Activated naive CD8-positive, alpha-beta T cell treated with anti-CD3 and anti-CD28 coated beads for 36 hours (primary cell): ENCODE measurements around the gene PTOV1. TPM values are rescaled to one million over a fixed set of nuclear protein-coding genes. Genes with fewer than 3 reads are reported as not detected.

Experiments
- DNase-seq: peaks from one replicate; pipeline ENCODE4 v3.0.0; 2021
- H3K27ac Mint-ChIP-seq: one replicate; pipeline ENCODE4 v1.8.0; 2022; ENCODE audit warnings: mild to moderate bottlenecking, moderate library complexity, mixed read lengths
- H3K27me3 Mint-ChIP-seq: one replicate; pipeline ENCODE4 v1.8.0; 2022; ENCODE audit warnings: mild to moderate bottlenecking, mixed read lengths
- H3K36me3 Mint-ChIP-seq: one replicate; pipeline ENCODE4 v1.8.0; 2021; ENCODE audit warnings: mild to moderate bottlenecking, mixed read lengths
- H3K4me1 Mint-ChIP-seq: one replicate; pipeline ENCODE4 v1.8.0; 2021; ENCODE audit warnings: mixed read lengths
- H3K4me3 Mint-ChIP-seq: one replicate; pipeline ENCODE4 v1.8.0; 2022; ENCODE audit warnings: mild to moderate bottlenecking, moderate library complexity, mixed read lengths
- H3K9me3 Mint-ChIP-seq: one replicate; pipeline ENCODE4 v1.8.0; 2022; ENCODE audit warnings: mixed read lengths
- total RNA-seq, 2 experiments: library from RNA; stranded (reverse); gene quantifications; one replicate each; pipeline ENCODE4 v1.2.3, GENCODE V29; 2021

The PTOV1 gene
- total RNA-seq, 2 experiments from 2014 or later = 73.9 to 76.4 TPM

- no peak overlapping the region for H3K4me3 Mint-ChIP-seq
- H3K36me3 Mint-ChIP-seq = peaks cover 7% of the 10 kb centered on the region
- H3K27ac Mint-ChIP-seq = no peak overlapping the region
- DNase-seq = no peak
- H3K4me1 Mint-ChIP-seq = no peaks in the 10 kb centered on the region
- H3K27me3 Mint-ChIP-seq = no peaks in the 10 kb centered on the region
- H3K9me3 Mint-ChIP-seq = no peaks in the 10 kb centered on the region
Measured at GRCh38 chr19:49831592-49831991, 19.4 kb upstream of the PTOV1 start.

- peaks cover 8% of the 10 kb centered on the region for H3K36me3 Mint-ChIP-seq
- no peaks in the 10 kb centered on the region for H3K4me1 Mint-ChIP-seq
- no peak overlapping the region for H3K27ac Mint-ChIP-seq
- no peak for DNase-seq
- no peaks in the 10 kb centered on the region for H3K9me3 Mint-ChIP-seq
- no peaks in the 10 kb centered on the region for H3K27me3 Mint-ChIP-seq
- no peak overlapping the region for H3K4me3 Mint-ChIP-seq
Measured at GRCh38 chr19:49832556-49832955, 18.4 kb upstream of the PTOV1 start.

- Mint-ChIP-seq H3K4me3 (no peak overlapping the region), H3K4me1 (no peaks in the 10 kb centered on the region), H3K27me3 (no peaks in the 10 kb centered on the region), H3K36me3 (peaks cover 10% of the 10 kb centered on the region), H3K9me3 (no peaks in the 10 kb centered on the region), H3K27ac (no peak overlapping the region)
- DNase-seq = no peak
Measured at GRCh38 chr19:49833599-49833998, 17.4 kb upstream of the PTOV1 start.

DNA sequence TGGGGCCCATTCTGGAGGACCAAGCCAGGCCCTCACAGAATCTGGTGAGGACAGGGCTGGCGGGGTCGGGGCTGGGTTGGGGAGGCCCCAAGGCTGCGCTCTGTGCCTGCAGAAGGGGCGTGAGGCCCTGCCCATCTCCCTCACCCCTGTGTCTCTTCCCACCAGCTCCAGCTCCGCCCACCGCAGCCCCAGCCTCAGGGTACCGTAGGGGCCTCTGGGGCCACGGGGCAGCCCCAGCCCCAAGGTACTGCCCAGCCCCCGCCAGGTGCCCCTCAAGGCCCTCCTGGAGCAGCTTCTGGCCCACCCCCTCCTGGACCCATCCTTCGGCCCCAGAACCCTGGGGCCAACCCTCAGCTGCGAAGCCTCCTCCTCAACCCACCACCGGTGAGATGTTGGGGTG is 15.4 kb upstream of the PTOV1 start:
- Mint-ChIP-seq H3K36me3 (peaks cover 10% of the 10 kb centered on the region), H3K9me3 (no peaks in the 10 kb centered on the region), H3K27ac (no peak overlapping the region), H3K27me3 (no peaks in the 10 kb centered on the region), H3K4me3 (no peak overlapping the region), H3K4me1 (no peaks in the 10 kb centered on the region)
- DNase-seq = no peak

GRCh38 chr19:49836176-49837008 is 14.6 kb upstream of the PTOV1 start:
- no peaks in the 10 kb centered on the region for H3K4me1 Mint-ChIP-seq
- no peak for DNase-seq
- no peaks in the 10 kb centered on the region for H3K27me3 Mint-ChIP-seq
- H3K9me3 Mint-ChIP-seq = no peaks in the 10 kb centered on the region
- H3K4me3 Mint-ChIP-seq = no peak overlapping the region
- peaks cover 10% of the 10 kb centered on the region for H3K36me3 Mint-ChIP-seq
- H3K27ac Mint-ChIP-seq = no peak overlapping the region

- DNase-seq = no peak
- peaks cover 10% of the 10 kb centered on the region for H3K36me3 Mint-ChIP-seq
- peak overlapping the region; percentile 11 for H3K27ac Mint-ChIP-seq
- no peaks in the 10 kb centered on the region for H3K9me3 Mint-ChIP-seq
- no peak overlapping the region for H3K4me3 Mint-ChIP-seq
- H3K27me3 Mint-ChIP-seq = no peaks in the 10 kb centered on the region
- H3K4me1 Mint-ChIP-seq = no peaks in the 10 kb centered on the region
Measured at GRCh38 chr19:49837009-49837310, 14.0 kb upstream of the PTOV1 start.

DNA sequence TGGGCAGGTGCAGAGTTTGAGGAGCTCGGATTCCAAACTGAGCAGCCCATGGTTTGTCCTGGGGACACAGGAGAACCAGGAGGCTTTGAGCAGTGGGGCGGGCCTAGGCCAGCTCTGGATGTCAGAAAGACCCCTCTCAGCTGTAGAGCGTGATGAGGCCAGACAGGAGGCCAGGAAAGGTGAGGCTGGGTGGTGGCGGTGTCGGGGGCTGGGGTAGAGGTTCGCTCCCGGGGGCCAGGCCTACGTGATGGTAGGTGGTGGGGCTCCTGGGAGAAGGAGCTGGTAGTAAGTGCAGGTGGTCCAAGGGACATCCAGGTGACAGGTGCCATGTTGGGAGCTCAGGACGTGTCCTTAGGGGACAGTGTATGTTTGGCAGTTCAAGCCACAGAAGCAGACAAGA is 13.5 kb upstream of the PTOV1 start:
- Mint-ChIP-seq H3K27me3 (no peaks in the 10 kb centered on the region), H3K36me3 (peaks cover 7% of the 10 kb centered on the region), H3K27ac (no peak overlapping the region), H3K4me3 (no peak overlapping the region), H3K9me3 (no peaks in the 10 kb centered on the region), H3K4me1 (no peaks in the 10 kb centered on the region)
- DNase-seq = no peak

DNA sequence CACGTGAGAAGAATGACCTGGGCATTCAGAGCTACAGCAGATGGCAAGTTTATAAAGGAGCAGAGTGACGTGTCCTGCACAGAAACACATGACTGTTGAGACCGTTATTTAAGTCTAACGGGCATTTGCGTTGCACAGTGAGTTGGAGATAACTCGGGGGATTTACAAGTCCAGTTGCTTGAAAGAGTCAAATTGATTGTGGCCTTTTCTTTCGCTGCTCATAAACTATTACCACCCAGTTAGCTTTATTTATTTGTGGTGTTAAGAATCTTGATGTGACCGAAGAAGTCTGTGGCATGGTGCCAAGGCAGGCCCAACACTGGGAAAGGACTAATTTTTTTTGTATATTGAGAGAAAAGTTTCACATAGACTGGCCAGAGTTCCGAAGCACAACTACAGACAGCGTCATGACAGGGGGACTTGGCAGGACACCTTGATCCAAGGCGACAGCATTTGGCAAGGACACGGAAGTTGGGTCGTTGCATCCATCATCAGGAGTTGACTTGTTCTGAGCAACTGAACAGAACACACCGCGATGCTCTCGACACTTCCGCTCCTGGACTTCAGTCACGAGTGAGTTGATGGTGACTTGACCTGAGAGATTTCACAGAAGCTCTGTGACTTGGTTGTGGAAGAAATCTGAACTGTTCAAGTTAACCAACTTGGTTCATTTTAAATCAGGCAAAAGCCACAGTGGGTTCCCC is 11.9 kb upstream of the PTOV1 start:
- peaks cover 5% of the 10 kb centered on the region for H3K36me3 Mint-ChIP-seq
- DNase-seq = no peak
- H3K4me3 Mint-ChIP-seq = no peak overlapping the region
- H3K9me3 Mint-ChIP-seq = no peaks in the 10 kb centered on the region
- no peaks in the 10 kb centered on the region for H3K4me1 Mint-ChIP-seq
- no peaks in the 10 kb centered on the region for H3K27me3 Mint-ChIP-seq
- no peak overlapping the region for H3K27ac Mint-ChIP-seq

DNA sequence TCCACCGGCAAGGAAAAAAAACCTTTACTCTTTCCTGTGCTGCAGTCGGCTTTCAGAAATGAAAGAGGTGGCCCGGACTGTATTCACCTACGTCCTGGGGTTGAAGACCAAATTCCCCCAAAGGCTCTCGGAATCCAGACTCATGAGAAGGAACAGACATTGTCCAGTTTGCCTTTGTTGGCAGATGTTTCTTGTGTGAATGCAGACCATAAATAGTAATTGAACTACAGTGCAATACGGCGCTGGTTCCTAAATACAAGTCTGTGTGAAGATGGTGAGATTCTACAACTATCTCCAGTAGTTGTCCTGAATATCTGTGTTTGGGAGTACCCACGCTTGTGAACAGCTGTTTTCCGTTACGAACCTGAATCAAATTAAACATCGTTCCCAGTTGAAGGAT is 11.2 kb upstream of the PTOV1 start:
- no peak overlapping the region for H3K27ac Mint-ChIP-seq
- no peaks in the 10 kb centered on the region for H3K27me3 Mint-ChIP-seq
- H3K9me3 Mint-ChIP-seq = no peaks in the 10 kb centered on the region
- no peaks in the 10 kb centered on the region for H3K4me1 Mint-ChIP-seq
- DNase-seq = no peak
- H3K36me3 Mint-ChIP-seq = peaks cover 4% of the 10 kb centered on the region
- no peak overlapping the region for H3K4me3 Mint-ChIP-seq

DNA sequence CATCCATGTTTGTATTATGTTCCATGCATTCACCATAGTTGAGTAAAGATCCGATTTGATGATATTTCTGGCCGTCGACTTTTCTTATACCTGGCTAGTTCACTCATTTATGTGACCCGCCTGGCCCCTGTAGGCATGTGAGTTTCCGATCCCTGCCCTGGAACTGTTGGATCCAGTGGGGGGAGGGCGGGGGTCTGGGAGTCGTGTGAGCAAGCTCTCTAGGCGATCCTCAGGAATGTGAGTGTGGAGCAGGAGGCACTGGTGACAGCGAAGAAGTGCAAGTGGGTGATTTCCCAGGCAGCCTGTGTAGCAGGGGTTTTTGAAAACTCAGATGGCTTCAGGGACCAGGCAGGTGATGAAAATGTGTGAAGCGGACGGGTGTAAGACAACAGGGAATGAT is 10.6 kb upstream of the PTOV1 start:
- no peaks in the 10 kb centered on the region for H3K27me3 Mint-ChIP-seq
- no peaks in the 10 kb centered on the region for H3K4me1 Mint-ChIP-seq
- DNase-seq = no peak
- H3K27ac Mint-ChIP-seq = no peak overlapping the region
- no peaks in the 10 kb centered on the region for H3K9me3 Mint-ChIP-seq
- peaks cover 4% of the 10 kb centered on the region for H3K36me3 Mint-ChIP-seq
- H3K4me3 Mint-ChIP-seq = no peak overlapping the region

GRCh38 chr19:49840736-49841249 is 10.2 kb upstream of the PTOV1 start:
- peaks cover 4% of the 10 kb centered on the region for H3K36me3 Mint-ChIP-seq
- H3K4me1 Mint-ChIP-seq = no peaks in the 10 kb centered on the region

DNA sequence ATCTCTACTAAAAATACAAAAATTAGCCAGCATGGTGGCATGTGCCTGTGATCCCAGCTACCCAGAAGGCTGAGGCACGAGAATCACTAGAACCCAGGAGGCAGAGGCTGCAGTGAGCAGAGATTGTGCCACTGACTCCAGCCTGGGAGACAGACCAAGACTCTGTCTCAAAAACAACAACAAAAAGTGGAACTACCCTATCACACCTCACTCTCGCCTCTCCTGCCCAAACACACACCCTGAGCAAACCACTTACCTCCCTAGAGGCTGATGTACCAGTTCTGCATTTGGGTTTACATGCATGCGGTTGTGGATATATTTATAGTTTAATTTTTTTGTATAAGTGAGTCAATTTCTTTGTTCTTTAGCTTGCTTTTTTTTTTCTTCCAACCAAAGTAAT is 7.7 kb upstream of the PTOV1 start:
- no peak overlapping the region for H3K27ac Mint-ChIP-seq
- no peaks in the 10 kb centered on the region for H3K9me3 Mint-ChIP-seq
- DNase-seq = no peak
- H3K27me3 Mint-ChIP-seq = peaks cover 3% of the 10 kb centered on the region
- no peak overlapping the region for H3K4me3 Mint-ChIP-seq
- H3K4me1 Mint-ChIP-seq = peaks cover 6% of the 10 kb centered on the region
- no peaks in the 10 kb centered on the region for H3K36me3 Mint-ChIP-seq

More at GRCh38 chr19:49840736-49841249, 10.2 kb upstream of the PTOV1 start:
- Mint-ChIP-seq H3K4me3 (no peak overlapping the region), H3K9me3 (no peaks in the 10 kb centered on the region), H3K27me3 (no peaks in the 10 kb centered on the region), H3K27ac (no peak overlapping the region)
- no peak for DNase-seq

DNA sequence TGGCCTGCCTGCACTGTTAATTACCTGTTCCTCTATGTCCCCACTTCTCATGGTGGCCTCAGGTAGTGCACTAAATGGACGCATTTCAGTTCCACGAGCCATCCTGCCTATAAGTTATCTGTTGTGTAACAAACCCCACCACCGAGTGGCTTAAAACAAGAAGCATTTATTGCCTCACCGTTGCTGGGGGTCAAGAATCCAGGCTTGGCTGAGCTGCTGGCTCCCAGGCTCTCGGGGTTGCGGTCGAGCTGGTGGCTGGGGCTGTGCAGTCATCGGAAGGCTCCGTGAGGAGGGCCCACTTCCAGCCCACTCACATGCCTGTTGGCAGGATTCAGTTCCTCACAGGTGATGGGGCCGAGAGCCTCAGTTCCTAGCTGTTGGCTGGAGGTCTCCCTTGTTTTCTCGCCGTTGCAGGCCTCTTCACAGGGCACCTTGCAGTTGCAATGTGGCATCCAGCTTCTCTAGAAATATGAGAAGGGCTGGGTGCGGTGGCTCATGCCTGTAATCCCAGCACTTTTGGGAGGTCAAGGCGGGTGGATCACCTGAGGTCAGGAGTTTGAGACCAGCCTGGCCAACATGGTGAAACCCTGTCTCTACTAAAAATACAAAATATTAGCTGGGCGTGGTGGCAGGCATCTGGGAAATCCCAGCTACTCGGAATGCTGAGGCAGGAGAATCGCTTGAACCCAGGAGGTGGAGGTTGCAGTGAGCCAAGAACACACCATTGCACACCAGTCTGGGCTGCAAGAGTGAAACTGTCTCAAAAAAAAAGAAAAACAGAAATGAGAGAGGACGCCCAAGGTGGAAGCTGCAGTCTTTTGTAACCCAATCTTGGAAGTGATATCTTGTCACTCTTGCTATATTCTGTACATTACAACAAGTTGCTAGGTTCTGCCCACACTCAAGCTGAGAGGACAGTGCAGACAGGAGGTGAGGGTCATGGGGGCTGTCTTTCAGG is 6.5 kb upstream of the PTOV1 start:
- Mint-ChIP-seq H3K27me3 (peaks cover 3% of the 10 kb centered on the region), H3K27ac (no peak overlapping the region), H3K9me3 (peaks cover 6% of the 10 kb centered on the region), H3K4me1 (peaks cover 16% of the 10 kb centered on the region), H3K36me3 (peaks cover 6% of the 10 kb centered on the region), H3K4me3 (no peak overlapping the region)
- DNase-seq = no peak

DNA sequence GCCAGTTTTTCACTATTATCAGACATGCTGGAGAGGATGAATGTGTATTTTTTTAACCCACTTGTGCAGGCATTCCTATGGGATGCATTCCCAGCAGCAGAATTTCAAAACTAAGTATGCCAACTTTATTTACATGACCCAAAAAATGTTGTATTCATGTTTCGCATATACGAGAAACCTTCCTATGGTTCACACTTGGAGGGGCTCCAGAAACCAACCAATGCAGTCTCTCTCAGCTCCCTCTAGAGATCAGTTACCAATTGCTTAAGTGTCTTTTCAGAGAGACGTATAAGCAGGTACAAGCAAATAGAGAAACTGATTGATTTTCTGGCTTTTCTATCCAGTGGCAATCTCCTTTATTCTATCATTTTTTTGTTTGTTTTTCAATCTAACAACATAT is 5.5 kb upstream of the PTOV1 start:
- Mint-ChIP-seq H3K9me3 (peaks cover 12% of the 10 kb centered on the region), H3K4me3 (no peak overlapping the region), H3K27ac (no peak overlapping the region), H3K36me3 (peaks cover 10% of the 10 kb centered on the region), H3K4me1 (peaks cover 23% of the 10 kb centered on the region), H3K27me3 (peaks cover 3% of the 10 kb centered on the region)
- DNase-seq = no peak

DNA sequence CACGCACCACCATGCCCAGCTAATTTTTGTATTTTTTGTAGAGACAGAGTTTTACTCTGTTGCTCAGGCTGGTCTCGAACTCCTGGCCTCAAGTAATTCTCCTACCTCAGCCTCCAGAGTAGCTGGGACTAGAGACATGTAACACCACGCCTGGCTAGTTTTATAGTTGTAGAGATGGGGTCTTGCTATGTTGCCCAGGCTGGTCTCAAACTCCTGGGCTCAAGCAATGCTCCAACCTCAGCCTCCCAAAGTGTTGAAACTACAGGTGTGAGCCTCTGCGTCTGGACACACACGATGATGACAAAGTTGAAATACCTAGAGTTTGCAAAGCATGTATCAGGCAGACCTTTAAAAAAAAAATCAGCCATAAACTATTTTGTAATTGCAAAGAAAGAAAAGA is 4.6 kb upstream of the PTOV1 start:
- H3K27ac Mint-ChIP-seq = no peak overlapping the region

More for the DNA sequence above, 4.6 kb upstream of the PTOV1 start:
- H3K9me3 Mint-ChIP-seq = peaks cover 12% of the 10 kb centered on the region
- peaks cover 10% of the 10 kb centered on the region for H3K36me3 Mint-ChIP-seq
- peaks cover 23% of the 10 kb centered on the region for H3K4me1 Mint-ChIP-seq
- DNase-seq = no peak
- no peak overlapping the region for H3K4me3 Mint-ChIP-seq
- H3K27me3 Mint-ChIP-seq = peaks cover 3% of the 10 kb centered on the region
